ENCODE data around the gene DCXR. TPM values are rescaled to one million over a fixed set of nuclear protein-coding genes. Genes with fewer than 3 reads are reported as not detected.
"Not testable (repeated sequence)": the region's sequence is repeated elsewhere in the genome, so short reads cannot be mapped to it uniquely, and the experiment has no call there.

Gene DCXR
- total RNA-seq, 1 donor from 2014 or later, result 36.5 TPM

GRCh38 chr17:82041144-82041814 is 3.8 kb upstream of the DCXR start:
- no peak overlapping the region for H3K9ac ChIP-seq
- peaks cover 12% of the 10 kb centered on the region for H3K27me3 Mint-ChIP-seq (ENCODE audit: insufficient read depth, low read depth)
- peaks cover 9% of the 10 kb centered on the region for H3K9me3 Mint-ChIP-seq
- TF ChIP-seq EZH2 (IDR thresholded peaks at IDR 0.05), result no peak
- TF ChIP-seq CTCF (IDR thresholded peaks at IDR 0.05), result no peak
- TF ChIP-seq EZH2phosphoT487 (IDR thresholded peaks at IDR 0.05), result no peak
- peaks cover 18% of the 10 kb centered on the region for H3F3A ChIP-seq (ENCODE audit: low read depth)
- H3K4me1 ChIP-seq, result peaks cover 5% of the 10 kb centered on the region
- H3K27ac Mint-ChIP-seq, result no peak overlapping the region
- H3K36me3 Mint-ChIP-seq, result no peaks in the 10 kb centered on the region
- H3K4me1 Mint-ChIP-seq, result peaks cover 26% of the 10 kb centered on the region
- no peaks in the 10 kb centered on the region for H3K27me3 ChIP-seq
- no peak overlapping the region for H3K4me3 Mint-ChIP-seq
- no peak for DNase-seq (ENCODE audit: low spot score)
- H3K27ac ChIP-seq, result no peak overlapping the region
- no peaks in the 10 kb centered on the region for H3K79me2 ChIP-seq (ENCODE audit: low read depth)
- no peak overlapping the region for H3K4me2 ChIP-seq
- no peak overlapping the region for H2AFZ ChIP-seq (replicated peaks)
- no peak overlapping the region for H3K4me3 ChIP-seq
- H3K36me3 ChIP-seq, result no peaks in the 10 kb centered on the region
- H4K20me1 ChIP-seq (ENCODE audit: low read depth), result peaks cover 5% of the 10 kb centered on the region
- no peaks in the 10 kb centered on the region for H3K9me3 ChIP-seq (ENCODE audit: low read depth)

GRCh38 chr17:82039695-82040299 is 2.3 kb upstream of the DCXR start:
- no peak overlapping the region for H3K4me2 ChIP-seq
- H3K9me3 ChIP-seq (ENCODE audit: low read depth), result no peaks in the 10 kb centered on the region
- Mint-ChIP-seq H3K27ac (peak overlapping the region; percentile 61), H3K9me3 (peaks cover 9% of the 10 kb centered on the region), H3K4me3 (no peak overlapping the region), H3K36me3 (peaks cover 9% of the 10 kb centered on the region), H3K4me1 (peaks cover 29% of the 10 kb centered on the region), H3K27me3 (ENCODE audit: insufficient read depth, low read depth) (peaks cover 12% of the 10 kb centered on the region)
- no peaks in the 10 kb centered on the region for H3K79me2 ChIP-seq (ENCODE audit: low read depth)
- H3K27me3 ChIP-seq, result no peaks in the 10 kb centered on the region
- peaks cover 7% of the 10 kb centered on the region for H3K4me1 ChIP-seq
- no peak for DNase-seq (ENCODE audit: low spot score)
- H3K9ac ChIP-seq, result no peak overlapping the region
- H3F3A ChIP-seq (ENCODE audit: low read depth), result peaks cover 22% of the 10 kb centered on the region
- peaks cover 5% of the 10 kb centered on the region for H4K20me1 ChIP-seq (ENCODE audit: low read depth)
- H3K27ac ChIP-seq, result no peak overlapping the region
- H3K4me3 ChIP-seq, result no peak overlapping the region
- H2AFZ ChIP-seq (replicated peaks), result no peak overlapping the region
- no peak for TF ChIP-seq CTCF (IDR thresholded peaks at IDR 0.05)
- TF ChIP-seq EZH2phosphoT487 (IDR thresholded peaks at IDR 0.05), result no peak
- no peak for TF ChIP-seq EZH2 (IDR thresholded peaks at IDR 0.05)
- H3K36me3 ChIP-seq, result no peaks in the 10 kb centered on the region

GRCh38 chr17:82038796-82039409 is 1.4 kb upstream of the DCXR start:
- peaks cover 16% of the 10 kb centered on the region for H3K27me3 Mint-ChIP-seq (ENCODE audit: insufficient read depth, low read depth)
- H3K4me3 ChIP-seq; H3K4me1 ChIP-seq; H3K9me3 ChIP-seq (ENCODE audit: low read depth); H3K4me2 ChIP-seq; H3K27ac ChIP-seq; H3K79me2 ChIP-seq (ENCODE audit: low read depth); H3K36me3 ChIP-seq; H2AFZ ChIP-seq (replicated peaks); H3K9ac ChIP-seq; H3K27ac Mint-ChIP-seq; H3K9me3 Mint-ChIP-seq; DNase-seq (ENCODE audit: low spot score); H3K27me3 ChIP-seq: not testable (repeated sequence)
- H3F3A ChIP-seq (ENCODE audit: low read depth), result peaks cover 27% of the 10 kb centered on the region
- H3K36me3 Mint-ChIP-seq, result peaks cover 11% of the 10 kb centered on the region
- peak overlapping the region; percentile 33 for H3K4me3 Mint-ChIP-seq
- peaks cover 32% of the 10 kb centered on the region for H3K4me1 Mint-ChIP-seq
- peaks cover 13% of the 10 kb centered on the region for H4K20me1 ChIP-seq (ENCODE audit: low read depth)

GRCh38 chr17:82037889-82038195 is 345 bp upstream of the DCXR start:
- peaks cover 27% of the 10 kb centered on the region for H3F3A ChIP-seq (ENCODE audit: low read depth)
- no peaks in the 10 kb centered on the region for H3K36me3 ChIP-seq
- H3K9me3 ChIP-seq (ENCODE audit: low read depth), result no peaks in the 10 kb centered on the region
- H3K27ac ChIP-seq, result no peak overlapping the region
- H3K4me3 ChIP-seq, result peak overlapping the region; percentile 66
- Mint-ChIP-seq H3K9me3 (peaks cover 9% of the 10 kb centered on the region), H3K4me1 (peaks cover 29% of the 10 kb centered on the region), H3K27me3 (ENCODE audit: insufficient read depth, low read depth) (peaks cover 19% of the 10 kb centered on the region), H3K27ac (peak overlapping the region; percentile 62), H3K36me3 (peaks cover 11% of the 10 kb centered on the region), H3K4me3 (peak overlapping the region; percentile 87)
- DNase-seq (ENCODE audit: low spot score), result no peak
- H3K4me1 ChIP-seq, result peaks cover 7% of the 10 kb centered on the region
- H4K20me1 ChIP-seq (ENCODE audit: low read depth), result peaks cover 22% of the 10 kb centered on the region
- no peak overlapping the region for H3K9ac ChIP-seq
- no peak for TF ChIP-seq EZH2phosphoT487 (IDR thresholded peaks at IDR 0.05)
- TF ChIP-seq CTCF (IDR thresholded peaks at IDR 0.05), result no peak
- no peak for TF ChIP-seq EZH2 (IDR thresholded peaks at IDR 0.05)
- peak overlapping the region; percentile 53 for H3K4me2 ChIP-seq
- peaks cover under 1% of the 10 kb centered on the region for H3K79me2 ChIP-seq (ENCODE audit: low read depth)
- H2AFZ ChIP-seq (replicated peaks), result peak overlapping the region; percentile 68
- peaks cover 3% of the 10 kb centered on the region for H3K27me3 ChIP-seq

Measured in neural progenitor cell (in vitro differentiated cells).